ENCODE measurements around the gene KMT2A.
"Not testable (repeated sequence)": the region's sequence is repeated elsewhere in the genome, so short reads cannot be mapped to it uniquely, and the experiment has no call there.

KMT2A gene

DNA sequence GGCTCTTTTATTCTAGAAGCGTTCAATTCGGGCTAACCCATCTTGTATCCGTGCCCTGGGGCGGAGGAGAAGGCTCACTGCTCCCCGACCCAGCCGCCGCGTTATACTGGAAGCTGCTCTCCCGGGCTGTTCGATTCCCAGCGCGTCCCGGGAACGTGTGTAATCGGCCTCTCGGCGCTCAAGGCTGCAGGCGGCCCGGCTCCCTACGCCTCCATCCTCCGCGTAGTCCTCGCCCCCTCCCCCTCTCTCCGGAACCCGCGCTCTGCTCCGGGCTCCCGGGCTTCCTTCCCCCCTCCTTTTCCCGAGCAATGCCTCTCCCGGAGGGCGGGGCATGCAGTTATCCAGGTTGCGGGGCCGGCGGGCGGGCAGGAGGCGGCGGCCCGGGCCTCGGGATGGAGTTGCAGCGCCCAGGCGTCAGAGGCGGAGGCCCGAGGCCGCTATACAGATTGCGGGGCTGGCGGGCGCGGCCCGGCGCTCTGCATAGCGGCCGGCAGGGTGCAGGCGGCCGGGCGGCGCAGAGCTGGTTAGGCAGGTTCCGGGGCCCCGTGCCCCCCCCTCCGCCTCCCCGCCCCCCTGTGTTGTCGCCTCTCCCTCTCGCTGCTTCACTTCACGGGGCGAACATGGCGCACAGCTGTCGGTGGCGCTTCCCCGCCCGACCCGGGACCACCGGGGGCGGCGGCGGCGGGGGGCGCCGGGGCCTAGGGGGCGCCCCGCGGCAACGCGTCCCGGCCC, at the start of gene KMT2A:
Gene KMT2A (plus strand): TSS at position 600 of the 732 bp plus-strand sequence. CDS start 21 bp downstream, at position 621.
- FAIRE-seq = no peak

DNA sequence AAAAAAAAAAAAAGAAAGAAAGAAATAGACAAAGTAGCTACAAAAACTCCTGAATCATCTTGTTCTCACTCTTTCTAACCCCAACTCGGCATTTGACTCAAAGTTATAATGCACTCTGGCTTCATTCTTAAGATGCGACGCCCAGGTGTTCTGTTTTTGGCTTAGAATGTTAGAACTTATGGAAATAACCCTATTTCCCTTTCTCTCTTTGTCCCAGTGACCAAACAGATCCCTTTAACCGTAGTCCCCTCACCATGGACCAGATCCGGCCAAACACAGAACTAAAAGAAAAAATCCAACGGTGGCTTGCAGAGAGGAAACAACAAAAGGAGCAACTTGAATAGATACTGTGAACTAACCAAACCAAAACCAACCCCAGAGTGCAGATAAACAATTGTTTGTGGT, 40.2 kb upstream of the KMT2A start:
- FAIRE-seq = no peak

DNA sequence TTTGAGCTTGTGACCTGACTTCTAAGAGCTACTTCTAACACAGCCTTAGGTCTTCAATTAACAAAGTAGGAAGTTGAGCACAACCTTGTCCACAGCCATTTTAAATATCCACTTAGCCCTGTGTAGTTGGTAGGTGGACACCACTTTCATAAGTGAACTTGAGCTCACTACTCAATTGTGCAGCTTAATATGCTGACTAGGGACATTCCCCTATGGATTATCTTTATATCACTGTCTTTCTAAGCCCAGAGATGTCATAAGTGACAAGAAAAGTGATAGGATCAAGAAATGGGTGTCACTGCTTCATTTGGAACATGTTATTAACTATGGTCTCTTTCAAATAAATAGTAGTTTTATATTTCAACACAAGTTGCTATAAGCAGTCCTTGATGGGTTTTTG, 38.8 kb upstream of the KMT2A start:
- no peak for FAIRE-seq

DNA sequence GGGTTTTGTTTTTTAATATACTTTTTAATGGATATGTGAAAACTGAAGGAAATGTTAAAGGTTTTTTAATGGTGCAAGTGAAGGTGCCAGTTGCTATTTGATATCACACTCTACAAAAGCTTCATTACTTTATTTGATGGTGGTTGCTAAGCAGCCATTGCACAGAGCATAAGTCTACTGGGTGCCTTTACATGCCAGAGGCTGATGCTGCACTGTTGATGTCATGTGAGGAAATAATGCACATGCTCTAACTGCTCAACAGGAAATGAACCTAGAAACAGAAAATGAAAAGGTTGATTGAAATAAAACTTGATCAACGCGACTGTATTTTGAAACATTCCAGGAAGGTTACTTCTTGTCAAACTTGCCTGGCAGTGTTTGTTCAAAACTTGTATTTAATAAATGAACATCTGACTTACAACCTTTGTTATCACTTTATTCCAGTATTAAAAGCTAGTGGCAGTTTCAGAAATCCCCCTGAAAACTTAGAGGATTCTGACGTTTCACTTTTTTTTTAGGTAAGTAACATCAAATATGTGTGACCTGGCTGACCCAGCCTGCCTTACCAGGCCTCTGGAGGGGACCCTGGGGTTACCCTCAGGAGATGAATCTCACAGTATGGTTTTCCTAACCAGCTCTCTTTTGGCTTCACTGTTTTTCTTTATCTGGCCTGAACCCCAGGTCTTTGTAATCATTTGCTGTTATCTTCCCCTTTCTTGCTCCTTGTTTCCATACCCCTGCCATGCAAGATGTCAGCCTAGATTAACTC, 37.3 kb upstream of the KMT2A start:
- no peak for FAIRE-seq

DNA sequence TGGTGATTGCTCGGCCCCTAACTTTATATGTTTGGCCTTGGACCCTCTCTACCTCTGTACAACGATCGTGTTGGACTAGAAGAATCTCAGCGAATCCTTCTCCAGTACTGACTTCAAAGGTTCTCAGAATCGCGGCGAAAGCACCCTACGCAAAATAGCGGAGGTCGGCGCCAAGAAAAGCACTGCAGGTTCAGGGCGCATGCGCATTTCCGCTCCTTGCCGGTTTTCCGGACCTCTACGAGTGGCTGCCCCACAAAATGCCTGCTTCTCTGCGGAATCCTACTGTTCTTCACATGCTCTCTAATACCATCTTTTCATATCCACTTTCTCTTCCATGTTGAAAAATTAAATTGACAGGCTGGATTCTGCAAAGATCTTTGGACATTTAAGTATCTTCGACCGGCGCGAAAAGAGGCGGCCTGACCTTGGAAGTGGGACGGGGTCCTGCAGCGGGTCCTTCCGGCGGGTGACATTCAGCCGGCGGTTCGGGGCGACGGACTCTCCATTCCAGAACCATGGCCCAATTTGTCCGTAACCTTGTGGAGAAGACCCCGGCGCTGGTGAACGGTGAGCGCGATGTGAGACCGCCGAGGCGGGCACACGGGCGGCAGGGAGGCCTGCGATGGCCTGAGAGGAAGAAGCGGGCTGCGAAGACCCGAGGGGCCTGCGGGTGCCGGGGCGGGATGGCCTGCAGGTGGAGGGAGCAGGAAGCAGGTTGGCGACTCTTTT, 35.0 kb upstream of the KMT2A start, which contains the start of gene ATP5MG:
Gene ATP5MG (plus strand): TSS at position 456 of the 729 bp plus-strand sequence. CDS start 60 bp downstream, at position 516.
- no peak for FAIRE-seq

DNA sequence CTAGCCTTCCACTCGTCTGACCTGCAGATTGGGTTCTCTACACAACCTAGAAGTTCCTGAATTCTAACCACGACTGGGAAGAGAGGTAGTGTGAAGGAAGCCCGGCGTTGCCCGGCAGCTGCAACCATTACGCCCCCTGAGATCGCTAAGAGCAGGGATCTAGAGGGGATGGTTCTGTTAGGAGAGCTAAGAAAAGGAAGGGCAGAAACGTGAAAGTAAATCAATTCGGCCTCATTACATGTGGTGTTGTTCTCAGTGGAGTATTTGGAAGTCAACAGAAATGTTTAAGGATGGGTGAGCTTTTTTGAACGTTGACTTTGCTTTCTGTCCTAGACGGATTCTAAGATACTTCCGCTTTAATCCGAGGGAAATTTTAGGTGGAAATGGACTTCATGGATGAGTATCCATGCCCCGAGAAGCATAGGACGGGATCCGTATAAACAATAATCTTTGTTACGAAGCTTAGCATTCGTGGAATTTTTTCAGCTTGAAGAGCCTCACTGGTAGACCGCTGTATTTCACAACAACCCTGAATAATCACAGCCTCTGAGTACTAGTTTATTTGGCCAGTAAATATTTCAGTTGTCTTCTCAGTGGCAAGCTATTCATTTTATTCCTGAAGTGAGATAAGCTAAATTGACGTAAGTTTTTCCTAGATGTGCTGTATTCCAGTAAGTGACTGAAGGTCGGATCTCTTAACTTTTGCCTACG, 34.3 kb upstream of the KMT2A start:
- FAIRE-seq = no peak

DNA sequence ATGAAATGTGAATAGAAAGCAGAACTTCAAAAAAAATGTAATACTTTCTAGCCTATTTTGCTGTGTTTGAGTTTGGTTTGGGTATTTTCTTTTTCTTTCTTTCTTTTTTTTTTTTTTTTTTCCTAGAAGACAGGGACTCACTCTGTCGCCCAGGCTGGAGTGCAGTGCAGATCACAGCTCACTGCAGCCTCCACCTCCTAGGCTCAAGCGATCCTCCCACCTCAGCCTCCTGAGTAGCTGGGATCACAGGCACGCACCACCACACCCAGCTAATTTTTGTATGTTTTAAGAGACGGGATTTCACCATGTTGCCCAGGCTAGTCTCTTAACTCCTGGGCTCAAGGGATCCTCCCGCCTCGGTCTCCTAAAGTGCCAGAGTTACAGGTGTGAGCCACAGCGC, 33.7 kb upstream of the KMT2A start:
- FAIRE-seq = not testable (repeated sequence)

DNA sequence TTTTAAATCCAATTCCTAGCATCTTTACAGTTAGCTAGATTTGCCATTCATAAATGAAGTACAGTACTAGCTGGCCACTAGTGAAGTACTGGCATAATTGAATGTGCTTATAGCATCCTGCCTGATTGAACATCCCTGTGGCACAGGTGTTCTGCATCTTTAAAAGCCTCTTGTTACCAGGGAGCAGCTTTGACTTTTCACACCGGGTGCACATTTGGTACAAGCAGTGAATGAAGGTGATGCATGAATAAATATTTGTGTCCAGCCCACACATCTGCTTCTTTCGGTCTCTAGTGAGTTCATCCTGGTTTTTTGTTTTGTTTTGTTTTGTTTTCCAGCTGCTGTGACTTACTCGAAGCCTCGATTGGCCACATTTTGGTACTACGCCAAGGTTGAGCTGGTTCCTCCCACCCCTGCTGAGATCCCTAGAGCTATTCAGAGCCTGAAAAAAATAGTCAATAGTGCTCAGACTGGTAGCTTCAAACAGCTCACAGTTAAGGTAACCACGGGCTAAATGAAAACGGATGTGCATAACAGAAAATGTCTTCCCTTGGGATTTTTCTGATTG, 29.6 kb upstream of the KMT2A start:
- no peak for FAIRE-seq

DNA sequence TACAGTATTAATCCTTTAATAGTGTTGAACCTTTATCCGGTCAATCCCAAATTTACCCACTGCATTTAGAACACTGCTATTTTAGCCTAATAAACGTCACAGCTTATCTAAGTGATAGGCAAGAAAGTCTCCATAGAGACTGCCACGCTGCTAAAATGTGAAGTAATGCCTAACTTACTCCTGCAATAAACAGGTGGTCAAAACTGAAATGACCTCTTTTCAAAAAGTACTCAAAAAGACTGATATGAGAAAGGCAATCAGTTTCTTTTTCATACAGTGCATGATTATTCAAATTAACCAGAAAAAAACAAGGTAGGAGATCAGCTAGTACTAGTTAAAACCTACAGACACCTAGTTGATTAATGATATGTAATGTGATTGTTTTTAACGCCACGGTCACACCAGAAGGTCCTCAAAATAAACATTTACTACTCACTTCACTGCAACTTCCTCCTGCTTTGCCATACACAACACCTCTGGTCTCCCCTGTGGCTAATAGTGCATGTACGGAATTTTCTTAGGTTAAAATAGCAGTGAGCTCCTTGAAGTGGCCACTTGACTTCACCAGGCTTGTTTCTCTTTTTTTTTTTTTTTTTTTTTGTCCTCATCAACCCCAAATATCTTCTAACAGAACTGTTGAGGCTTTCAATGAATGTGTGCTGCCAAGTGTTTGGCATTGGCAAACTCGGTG, 26.1 kb upstream of the KMT2A start:
- FAIRE-seq = no peak

DNA sequence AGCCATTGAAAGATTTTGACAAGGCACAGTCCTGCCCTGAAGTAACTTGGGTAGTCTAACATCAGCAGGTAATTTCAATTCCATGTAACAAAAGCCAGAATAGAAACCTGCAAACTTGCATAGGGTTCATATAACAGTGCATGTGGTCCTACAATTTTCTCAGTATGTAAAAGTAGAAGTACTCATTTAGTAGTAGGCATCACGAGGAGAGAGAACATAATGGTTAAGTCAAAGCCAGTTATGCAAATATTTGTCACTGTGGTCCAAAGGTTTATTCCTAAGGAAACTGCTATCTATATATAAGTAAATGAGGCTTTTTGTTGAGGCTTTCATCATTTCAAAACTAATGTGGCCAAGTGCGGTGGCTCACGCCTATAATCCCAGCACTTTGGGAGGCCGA, 24.8 kb upstream of the KMT2A start:
- FAIRE-seq = no peak

DNA sequence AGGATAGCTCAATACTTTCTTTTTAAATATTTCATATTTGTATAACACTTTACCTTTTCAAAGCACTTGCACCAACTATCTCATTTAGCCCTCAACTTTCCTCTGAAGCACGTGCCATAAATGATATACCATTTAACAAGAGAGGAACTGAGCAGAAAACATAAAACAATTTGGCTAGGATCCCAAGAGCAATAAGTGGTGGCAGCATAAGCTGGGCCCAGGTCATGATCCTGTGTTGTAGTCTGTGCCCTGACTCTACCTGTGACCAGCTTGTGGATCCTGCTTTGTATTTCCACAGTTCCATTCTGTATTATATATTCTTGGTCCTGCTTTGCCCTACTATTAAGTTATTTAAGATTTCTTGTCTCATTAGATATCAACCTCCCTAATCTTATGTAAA, 23.4 kb upstream of the KMT2A start:
- FAIRE-seq = no peak

DNA sequence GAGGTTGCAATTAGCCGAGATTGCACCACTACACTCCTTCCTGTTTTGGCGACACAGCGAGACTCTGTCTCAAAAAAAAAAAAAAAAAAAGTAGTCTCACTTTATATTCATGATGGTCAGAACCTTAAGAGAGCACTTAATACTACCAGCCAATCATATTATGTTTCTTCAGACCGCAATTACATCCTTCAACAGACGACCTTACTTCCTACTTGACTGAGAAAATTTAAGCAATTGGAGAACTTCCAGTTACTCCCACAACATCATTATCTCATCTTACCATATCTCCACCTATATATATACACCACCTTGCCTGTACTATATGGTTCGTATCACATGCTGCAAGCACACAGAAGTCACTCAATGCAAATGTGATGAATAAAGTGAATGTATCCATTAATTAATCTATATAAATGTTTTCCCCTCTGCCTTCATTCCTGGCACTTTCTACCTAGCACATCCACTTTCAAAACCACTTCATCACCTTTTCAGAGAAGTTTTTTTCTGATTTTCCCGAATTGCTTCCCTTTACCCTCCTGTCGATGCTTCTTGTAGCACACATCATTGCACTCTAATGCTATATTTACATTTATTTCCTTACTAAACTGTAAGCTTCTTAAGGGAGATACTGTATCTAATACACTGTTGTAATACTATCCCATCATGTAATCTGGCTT, 21.1 kb upstream of the KMT2A start:
- FAIRE-seq = no peak

DNA sequence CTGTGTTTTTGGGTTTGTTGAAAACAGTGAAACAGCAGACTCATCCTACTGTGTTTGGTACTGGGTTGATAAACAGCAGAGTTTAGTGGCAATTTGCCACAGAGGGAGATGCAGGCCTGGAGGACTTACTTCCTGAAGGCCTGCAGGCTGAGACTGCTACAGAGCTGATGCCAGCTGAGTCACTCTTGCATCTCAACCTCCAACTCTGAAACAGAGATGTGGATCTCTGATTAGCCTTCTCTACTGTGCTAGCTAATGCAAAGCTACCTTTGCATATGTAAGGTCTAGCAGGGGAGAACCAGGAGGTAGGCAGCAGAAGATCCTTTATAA, 20.6 kb upstream of the KMT2A start:
- no peak for FAIRE-seq

DNA sequence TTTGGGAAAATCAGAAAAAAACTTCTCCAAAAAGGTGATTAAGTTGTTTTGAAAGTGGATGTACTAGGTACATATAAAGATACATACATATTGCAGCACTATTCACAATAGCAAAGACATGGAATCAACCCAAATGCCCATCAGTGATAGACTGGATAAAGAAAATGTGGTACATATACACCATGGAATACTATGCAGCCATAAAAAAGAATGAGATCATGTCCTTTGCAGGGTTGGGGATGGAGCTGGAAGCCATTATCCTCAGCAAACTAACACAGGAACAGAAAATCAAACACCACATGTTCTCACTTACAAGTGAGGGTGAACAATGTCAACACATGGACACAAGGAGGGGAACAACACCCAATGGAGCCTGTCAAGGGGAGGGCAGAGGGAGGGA, 19.4 kb upstream of the KMT2A start:
- not testable (repeated sequence) for FAIRE-seq

DNA sequence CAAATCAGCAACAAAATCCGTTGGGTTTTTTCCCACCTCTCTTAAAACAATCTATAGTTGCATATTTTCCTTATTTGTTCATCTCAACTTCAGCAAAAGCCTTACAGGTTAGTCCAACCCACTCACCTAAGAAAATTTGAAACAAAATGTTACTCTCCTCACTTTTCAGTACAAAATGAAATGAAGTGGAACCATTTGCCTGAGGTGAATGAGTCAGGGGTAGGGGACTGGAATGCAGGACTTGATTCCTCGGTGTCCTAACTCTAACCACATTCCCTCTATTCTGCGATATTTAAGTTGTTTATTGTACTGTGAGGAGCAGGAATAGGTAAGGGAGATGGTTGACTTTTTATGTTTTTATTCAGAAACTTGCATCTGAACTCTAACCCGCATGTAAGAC, 18.5 kb upstream of the KMT2A start:
- FAIRE-seq = no peak

DNA sequence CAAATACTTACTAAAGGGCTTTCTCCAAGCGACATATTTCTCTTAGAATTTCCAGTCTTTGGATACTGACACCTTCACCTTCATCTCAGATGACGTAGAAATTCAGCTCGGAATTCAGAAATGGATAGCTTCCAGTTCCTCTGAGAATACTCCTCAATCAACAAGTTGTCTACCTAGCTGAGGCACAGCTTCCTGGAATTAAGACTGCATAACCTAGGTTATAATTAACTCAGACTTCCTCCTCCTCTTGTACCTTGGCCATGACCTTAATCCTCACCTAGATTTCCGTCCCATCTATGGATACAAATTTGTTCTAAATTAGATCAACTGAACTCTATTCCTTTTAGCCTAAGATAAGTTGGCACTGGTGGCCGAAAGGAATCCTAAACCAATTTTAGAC, 17.5 kb upstream of the KMT2A start:
- FAIRE-seq = no peak

DNA sequence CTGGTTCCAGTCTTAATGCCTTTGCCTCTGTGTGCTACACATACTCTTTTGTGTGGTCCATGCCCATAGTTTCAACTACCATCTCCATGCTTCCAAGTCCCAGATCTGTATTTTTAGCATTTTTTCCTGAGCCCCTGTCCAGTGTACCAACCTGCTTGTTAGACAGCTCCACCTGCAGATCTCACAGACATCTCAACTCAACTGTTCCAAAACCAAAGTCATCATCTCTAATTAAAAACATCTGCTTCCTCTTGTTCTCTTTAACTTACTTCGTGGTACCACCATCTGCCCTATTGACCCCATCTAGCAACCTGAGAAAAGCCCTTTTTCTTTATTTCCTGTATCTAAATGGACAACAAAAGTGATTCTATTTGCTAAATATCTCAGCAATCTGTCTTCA, 8.6 kb upstream of the KMT2A start:
- no peak for FAIRE-seq

DNA sequence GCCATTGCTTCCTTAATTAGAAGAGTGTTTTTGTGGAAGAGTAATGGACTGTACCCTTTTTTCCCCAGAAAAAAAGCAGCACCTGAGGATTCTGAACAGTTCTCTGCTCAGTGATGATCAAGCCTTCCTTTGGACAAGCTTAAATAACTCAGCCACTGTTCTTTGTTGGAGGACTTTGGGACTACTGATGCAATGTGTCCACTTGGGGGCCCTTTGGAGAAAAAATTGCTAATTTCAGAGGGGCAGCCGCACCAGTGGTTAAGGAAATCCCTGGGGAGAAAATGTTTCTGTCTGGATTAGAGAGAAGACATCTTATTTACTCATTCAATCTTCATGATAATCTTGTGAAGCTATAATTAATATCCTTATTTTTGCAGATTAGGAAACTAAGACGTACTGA, 5.3 kb upstream of the KMT2A start:
- FAIRE-seq = no peak

DNA sequence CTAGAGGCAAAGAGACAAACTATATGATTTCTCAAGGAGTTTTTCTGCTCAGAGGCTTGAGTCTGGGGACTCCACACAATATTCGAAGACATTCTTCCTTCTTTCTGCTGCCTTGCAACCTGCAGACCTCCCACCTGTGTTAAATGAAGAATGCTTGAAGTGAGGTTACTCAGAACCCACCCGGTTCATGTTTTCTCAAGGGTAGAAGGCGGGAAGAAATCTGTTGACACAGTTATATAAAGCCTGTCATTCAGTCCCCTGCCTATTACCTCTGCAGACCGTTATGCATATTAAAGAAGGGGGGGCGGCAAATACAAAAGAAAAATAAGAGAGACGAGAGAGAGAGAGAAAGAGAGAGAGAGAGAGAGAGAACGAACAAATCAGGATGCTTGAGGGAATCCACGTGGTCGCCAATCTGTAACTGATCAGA, 2.2 kb upstream of the KMT2A start:
- FAIRE-seq = no peak

DNA sequence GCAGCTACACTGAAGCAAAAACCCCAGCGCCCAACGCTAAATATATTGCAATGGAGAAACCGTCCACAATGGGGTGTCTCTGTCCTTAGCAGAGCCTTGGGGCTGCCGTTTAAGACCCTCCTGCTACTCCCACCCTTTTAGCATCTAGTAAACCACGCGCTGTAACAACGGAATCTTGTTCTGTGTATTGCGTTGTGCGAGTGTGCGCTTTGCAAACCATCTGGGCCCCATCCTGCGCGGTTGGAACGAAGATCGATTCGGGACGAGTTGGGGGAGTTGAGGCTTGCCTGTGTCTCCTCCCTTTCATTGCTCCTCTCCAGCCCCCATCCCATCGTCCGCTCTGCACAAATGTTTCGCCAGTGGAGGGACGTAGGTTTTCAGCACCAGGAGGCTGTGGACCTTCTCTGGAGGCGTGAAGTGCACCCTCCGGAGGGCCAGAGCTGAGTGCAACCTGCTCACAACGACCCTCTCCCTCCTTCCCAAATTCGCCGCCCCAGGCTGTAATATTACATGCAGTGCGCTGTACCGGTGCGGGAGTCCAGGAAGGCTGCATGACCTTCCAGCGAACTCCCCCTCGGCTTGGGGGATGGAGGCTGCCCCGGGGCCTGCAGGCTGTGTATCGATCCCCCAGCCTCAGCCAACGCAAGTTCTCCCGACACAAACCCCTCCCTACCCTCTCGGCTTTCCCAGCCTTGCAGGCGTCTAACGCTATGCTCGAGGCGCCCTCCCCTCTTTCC, 1.6 kb upstream of the KMT2A start:
- FAIRE-seq = no peak

All from colon (tissue), 2 donors.